Measurements from ENCODE around the gene PSMD6.

The PSMD6 gene

GRCh38 chr3:64031540-64032508 is 8.5 kb upstream of the PSMD6 start:
- CTCF ChIA-PET: interaction anchor here (0.8 to 3.6 kb wide), 5 partner anchors 8 to 453 kb away, joined by 3 to 32 read pairs (median 8); no protein-coding TSS in a partner anchor
- no peak for DNase-seq
- Mint-ChIP-seq H3K9me3 (no peaks in the 10 kb centered on the region), H3K27ac (no peak overlapping the region), H3K4me3 (no peak overlapping the region), H3K36me3 (no peaks in the 10 kb centered on the region), H3K27me3 (peaks cover 32% of the 10 kb centered on the region), H3K4me1 (peaks cover 6% of the 10 kb centered on the region)

- peak overlapping the region; percentile 56 for H3K4me3 Mint-ChIP-seq
- CTCF ChIA-PET: interaction anchor here (0.8 to 3.6 kb wide), 10 partner anchors 9 to 454 kb away, joined by 3 to 32 read pairs (median 6); no protein-coding TSS in a partner anchor
- no peaks in the 10 kb centered on the region for H3K36me3 Mint-ChIP-seq
- H3K9me3 Mint-ChIP-seq: no peaks in the 10 kb centered on the region
- H3K27ac Mint-ChIP-seq: peak overlapping the region; percentile 53
- peaks cover 32% of the 10 kb centered on the region for H3K27me3 Mint-ChIP-seq
- H3K4me1 Mint-ChIP-seq: peaks cover 6% of the 10 kb centered on the region
- DNase-seq: peak; percentile 79
Observed at GRCh38 chr3:64030741-64031140, 7.4 kb upstream of the PSMD6 start.

GRCh38 chr3:64029287-64029686 is 6.0 kb upstream of the PSMD6 start:
- DNase-seq: no peak
- CTCF ChIA-PET: interaction anchor here (0.7 to 3.6 kb wide), 6 partner anchors 17 to 459 kb away, joined by 4 to 32 read pairs (median 12); no protein-coding TSS in a partner anchor
- no peak overlapping the region for H3K27ac Mint-ChIP-seq
- no peaks in the 10 kb centered on the region for H3K9me3 Mint-ChIP-seq
- H3K4me3 Mint-ChIP-seq: no peak overlapping the region
- peaks cover 32% of the 10 kb centered on the region for H3K27me3 Mint-ChIP-seq
- H3K36me3 Mint-ChIP-seq: no peaks in the 10 kb centered on the region
- peaks cover 6% of the 10 kb centered on the region for H3K4me1 Mint-ChIP-seq

- Mint-ChIP-seq H3K4me3 (no peak overlapping the region), H3K36me3 (no peaks in the 10 kb centered on the region), H3K27ac (no peak overlapping the region), H3K9me3 (no peaks in the 10 kb centered on the region), H3K4me1 (peaks cover 9% of the 10 kb centered on the region), H3K27me3 (peaks cover 32% of the 10 kb centered on the region)
- CTCF ChIA-PET: interaction anchor here (2.3 to 3.6 kb wide), 2 partner anchors 371 to 456 kb away, joined by 15 to 32 read pairs; no protein-coding TSS in a partner anchor
- DNase-seq: no peak
Observed at GRCh38 chr3:64028754-64029153, 5.5 kb upstream of the PSMD6 start.

- H3K4me1 Mint-ChIP-seq: peaks cover 13% of the 10 kb centered on the region
- H3K36me3 Mint-ChIP-seq: peaks cover 1% of the 10 kb centered on the region
- no peak overlapping the region for H3K27ac Mint-ChIP-seq
- DNase-seq: no peak
- H3K27me3 Mint-ChIP-seq: peaks cover 32% of the 10 kb centered on the region
- CTCF ChIA-PET: no interaction called here
- no peak overlapping the region for H3K4me3 Mint-ChIP-seq
- no peaks in the 10 kb centered on the region for H3K9me3 Mint-ChIP-seq
Observed at GRCh38 chr3:64027658-64028057, 4.4 kb upstream of the PSMD6 start.

GRCh38 chr3:64026346-64026745 is 3.1 kb upstream of the PSMD6 start:
- CTCF ChIA-PET: interaction anchor here (0.8 kb wide), 1 partner anchor 459 kb away, joined by 3 read pairs; no protein-coding TSS in a partner anchor
- H3K27ac Mint-ChIP-seq: no peak overlapping the region
- no peaks in the 10 kb centered on the region for H3K9me3 Mint-ChIP-seq
- no peak for DNase-seq
- peaks cover 26% of the 10 kb centered on the region for H3K4me1 Mint-ChIP-seq
- H3K36me3 Mint-ChIP-seq: peaks cover 13% of the 10 kb centered on the region
- H3K27me3 Mint-ChIP-seq: peaks cover 29% of the 10 kb centered on the region
- no peak overlapping the region for H3K4me3 Mint-ChIP-seq

DNA sequence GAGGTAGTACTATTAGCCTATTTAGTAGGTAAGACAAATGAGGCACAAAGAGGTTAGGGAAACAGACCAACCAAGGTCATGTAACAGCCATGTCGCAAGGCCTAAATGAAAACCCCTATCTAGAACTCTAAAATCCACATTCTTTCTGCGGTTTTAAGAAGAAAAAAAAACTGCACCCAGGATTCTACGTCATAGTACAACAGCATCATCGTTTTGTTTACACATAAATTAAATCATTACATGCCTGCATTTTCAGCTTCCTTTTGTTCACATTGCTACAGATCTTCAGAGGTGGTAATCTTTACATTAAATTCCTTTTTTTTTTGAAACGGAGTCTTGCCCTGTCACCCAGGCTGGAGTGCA is 548 bp upstream of the PSMD6 start:
- Mint-ChIP-seq H3K36me3 (peaks cover 26% of the 10 kb centered on the region), H3K9me3 (no peaks in the 10 kb centered on the region), H3K4me1 (peaks cover 29% of the 10 kb centered on the region), H3K27ac (peak overlapping the region; percentile 93), H3K4me3 (peak overlapping the region; percentile 88), H3K27me3 (peaks cover 15% of the 10 kb centered on the region)
- CTCF ChIA-PET: interaction anchor here (0.8 to 5.4 kb wide), 14 partner anchors 10 to 674 kb away, joined by 3 to 33 read pairs (median 4); no protein-coding TSS in a partner anchor
- DNase-seq: no peak

GRCh38 chr3:64022451-64023186 is 675 bp downstream of the PSMD6 start:
- Mint-ChIP-seq H3K36me3 (peaks cover 35% of the 10 kb centered on the region), H3K27me3 (peaks cover 4% of the 10 kb centered on the region), H3K27ac (peak overlapping the region; percentile 93), H3K4me3 (peak overlapping the region; percentile 88), H3K9me3 (no peaks in the 10 kb centered on the region), H3K4me1 (peaks cover 31% of the 10 kb centered on the region)
- CTCF ChIA-PET: interaction anchor here (0.7 to 5.4 kb wide), 7 partner anchors 15 to 462 kb away, joined by 3 to 33 read pairs (median 14); no protein-coding TSS in a partner anchor
- peak; percentile 39 for DNase-seq

DNA sequence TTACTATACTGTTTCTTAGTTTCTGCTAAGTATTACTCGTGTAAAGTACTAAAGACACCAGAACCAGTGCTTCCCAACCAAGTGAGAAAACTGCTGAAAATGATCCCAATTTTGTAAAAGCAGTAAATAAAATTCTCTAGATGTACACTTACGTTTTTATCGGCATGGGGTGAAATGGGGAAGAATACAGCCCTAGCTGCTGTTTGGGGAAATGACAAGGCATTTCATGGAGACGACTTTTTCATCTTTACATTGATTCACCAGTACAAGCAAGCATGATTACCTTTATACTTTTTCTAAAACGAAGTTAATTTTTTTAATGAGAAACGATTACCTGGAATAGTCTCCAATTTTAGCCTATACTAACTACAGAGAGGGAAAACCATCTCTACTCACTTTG is 1.4 kb downstream of the PSMD6 start:
- Mint-ChIP-seq H3K27me3 (peaks cover 4% of the 10 kb centered on the region), H3K9me3 (no peaks in the 10 kb centered on the region), H3K4me3 (peak overlapping the region; percentile 88), H3K4me1 (peaks cover 31% of the 10 kb centered on the region), H3K27ac (peak overlapping the region; percentile 93), H3K36me3 (peaks cover 42% of the 10 kb centered on the region)
- no peak for DNase-seq
- CTCF ChIA-PET: interaction anchor here (0.8 to 5.4 kb wide), 7 partner anchors 14 to 463 kb away, joined by 3 to 33 read pairs (median 9); no protein-coding TSS in a partner anchor

DNA sequence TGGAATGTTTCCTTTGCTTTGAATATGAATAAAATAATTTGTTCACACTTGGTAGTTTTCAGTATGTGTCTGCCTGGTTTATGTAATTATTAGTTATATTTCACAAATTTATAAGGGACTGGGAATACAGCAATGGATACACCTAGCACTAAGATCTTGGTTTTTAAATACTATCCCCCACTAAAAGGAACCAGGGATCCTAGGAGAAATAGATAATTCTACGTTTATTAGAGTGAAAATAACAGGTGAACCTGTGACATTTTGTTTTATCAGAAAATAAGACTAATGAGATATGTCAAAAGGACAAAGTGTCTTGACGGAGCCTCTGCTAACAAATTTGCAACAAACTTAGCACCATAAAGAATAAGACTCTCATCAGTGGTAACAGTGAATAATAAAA is 3.4 kb downstream of the PSMD6 start:
- Mint-ChIP-seq H3K27me3 (no peaks in the 10 kb centered on the region), H3K36me3 (peaks cover 53% of the 10 kb centered on the region), H3K27ac (no peak overlapping the region), H3K4me3 (no peak overlapping the region), H3K9me3 (no peaks in the 10 kb centered on the region), H3K4me1 (peaks cover 40% of the 10 kb centered on the region)
- DNase-seq: no peak
- CTCF ChIA-PET: interaction anchor here (0.9 to 5.4 kb wide), 4 partner anchors 9 to 57 kb away, joined by 3 to 33 read pairs (median 6); no protein-coding TSS in a partner anchor

DNA sequence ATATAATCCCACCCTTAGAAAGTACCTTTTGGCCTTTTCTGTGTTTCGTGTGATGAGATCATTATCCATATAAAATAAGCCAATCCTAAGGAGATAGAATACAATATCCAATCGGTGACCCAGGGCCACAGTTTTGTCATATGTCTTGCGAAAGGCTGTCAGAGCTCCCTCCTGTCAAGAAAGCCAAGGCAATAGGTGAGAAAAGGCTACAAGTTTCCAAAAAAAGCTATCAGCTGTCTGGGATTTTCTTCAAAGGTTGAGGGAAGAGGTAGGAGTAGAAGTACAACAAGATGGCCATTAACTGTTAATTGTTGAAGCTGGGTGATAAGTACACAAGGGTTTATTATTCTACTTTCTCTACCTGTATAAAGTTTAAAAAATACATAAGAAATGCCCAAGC is 4.0 kb downstream of the PSMD6 start:
- DNase-seq: no peak
- no peaks in the 10 kb centered on the region for H3K9me3 Mint-ChIP-seq
- CTCF ChIA-PET: interaction anchor here (0.9 kb wide), 1 partner anchor 11 kb away, joined by 3 read pairs; no protein-coding TSS in a partner anchor
- H3K4me3 Mint-ChIP-seq: no peak overlapping the region
- H3K27me3 Mint-ChIP-seq: no peaks in the 10 kb centered on the region
- no peak overlapping the region for H3K27ac Mint-ChIP-seq
- peaks cover 42% of the 10 kb centered on the region for H3K4me1 Mint-ChIP-seq
- peaks cover 59% of the 10 kb centered on the region for H3K36me3 Mint-ChIP-seq

DNA sequence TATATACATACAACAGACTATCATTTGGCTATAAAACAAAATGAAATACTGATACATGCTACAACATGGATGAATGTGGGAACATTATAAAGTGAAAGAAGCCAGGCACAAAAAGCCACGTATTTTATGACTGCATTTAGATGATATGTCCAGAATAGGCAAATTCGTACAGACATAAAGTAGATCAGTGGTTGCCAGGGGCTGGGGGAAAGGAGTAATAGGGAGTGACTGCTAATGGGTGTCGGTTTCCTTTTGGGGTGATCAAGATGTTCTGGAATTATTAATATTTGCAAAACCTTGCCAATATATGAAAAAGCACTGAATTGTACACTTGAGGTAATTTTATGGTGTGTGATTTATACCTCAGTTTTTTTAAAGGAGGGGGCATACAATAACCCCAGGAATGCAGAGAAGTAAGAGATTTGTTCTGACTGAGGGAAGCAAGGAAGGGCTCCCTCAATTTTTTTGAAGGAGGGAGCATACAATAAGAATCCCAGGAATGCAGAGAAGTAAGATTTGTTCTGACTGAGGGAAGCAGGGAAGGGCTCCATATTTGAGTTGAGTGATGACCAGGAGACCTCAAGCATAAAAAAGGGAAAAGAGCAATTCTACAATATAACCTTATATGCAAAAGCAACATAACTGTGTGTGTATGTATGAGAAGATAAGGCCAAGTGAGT is 6.2 kb downstream of the PSMD6 start:
- CTCF ChIA-PET: interaction anchor here (1.3 kb wide), 1 partner anchor 9 kb away, joined by 3 read pairs; no protein-coding TSS in a partner anchor
- H3K36me3 Mint-ChIP-seq: peaks cover 74% of the 10 kb centered on the region
- H3K4me3 Mint-ChIP-seq: no peak overlapping the region
- no peaks in the 10 kb centered on the region for H3K27me3 Mint-ChIP-seq
- peak overlapping the region; percentile 4 for H3K27ac Mint-ChIP-seq
- H3K4me1 Mint-ChIP-seq: peaks cover 32% of the 10 kb centered on the region
- no peaks in the 10 kb centered on the region for H3K9me3 Mint-ChIP-seq
- no peak for DNase-seq

DNA sequence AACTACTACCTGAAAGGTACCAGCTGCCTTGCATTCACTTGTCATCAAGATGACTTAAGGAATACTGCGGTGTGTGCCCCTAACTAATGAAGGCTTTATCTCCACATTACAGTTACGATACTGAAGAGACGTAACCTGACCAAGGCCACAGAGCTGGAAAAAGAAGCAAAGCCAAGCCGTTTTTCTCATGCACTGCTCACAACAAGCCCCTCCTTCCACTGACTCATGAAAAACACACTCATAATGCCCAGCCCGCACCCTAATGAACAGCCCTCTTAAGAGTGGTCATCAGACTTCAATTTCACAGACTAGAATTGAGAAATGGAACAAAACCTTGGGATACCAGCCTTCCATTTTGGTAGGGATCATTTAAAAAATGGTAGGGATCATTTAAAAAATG is 11.6 kb downstream of the PSMD6 start:
- DNase-seq: no peak
- H3K27ac Mint-ChIP-seq: no peak overlapping the region
- peaks cover 68% of the 10 kb centered on the region for H3K36me3 Mint-ChIP-seq
- CTCF ChIA-PET: interaction anchor here (1.1 to 1.6 kb wide), 2 partner anchors 9 to 17 kb away, joined by 3 to 7 read pairs; no protein-coding TSS in a partner anchor
- H3K4me3 Mint-ChIP-seq: no peak overlapping the region
- H3K9me3 Mint-ChIP-seq: no peaks in the 10 kb centered on the region
- H3K4me1 Mint-ChIP-seq: peaks cover 29% of the 10 kb centered on the region
- H3K27me3 Mint-ChIP-seq: no peaks in the 10 kb centered on the region

Measured in activated naive CD4-positive, alpha-beta T cell treated with anti-CD3 and anti-CD28 coated beads, Interleukin-2, amount 10 ng/mL, durations not matched to agents 7 days and 5 days (primary cell).